HG03025 (cell line): Measurements from ENCODE around the gene BLTP2.

Experiments
- ATAC-seq: cut with Tn5 transposase; IDR thresholded peaks from one replicate; pipeline ENCODE4 v1.9.1; 2021; ENCODE audit warnings: mild to moderate bottlenecking, moderate library complexity; ENCODE audit not compliant: unreplicated experiment, low FRiP score

The BLTP2 gene

DNA sequence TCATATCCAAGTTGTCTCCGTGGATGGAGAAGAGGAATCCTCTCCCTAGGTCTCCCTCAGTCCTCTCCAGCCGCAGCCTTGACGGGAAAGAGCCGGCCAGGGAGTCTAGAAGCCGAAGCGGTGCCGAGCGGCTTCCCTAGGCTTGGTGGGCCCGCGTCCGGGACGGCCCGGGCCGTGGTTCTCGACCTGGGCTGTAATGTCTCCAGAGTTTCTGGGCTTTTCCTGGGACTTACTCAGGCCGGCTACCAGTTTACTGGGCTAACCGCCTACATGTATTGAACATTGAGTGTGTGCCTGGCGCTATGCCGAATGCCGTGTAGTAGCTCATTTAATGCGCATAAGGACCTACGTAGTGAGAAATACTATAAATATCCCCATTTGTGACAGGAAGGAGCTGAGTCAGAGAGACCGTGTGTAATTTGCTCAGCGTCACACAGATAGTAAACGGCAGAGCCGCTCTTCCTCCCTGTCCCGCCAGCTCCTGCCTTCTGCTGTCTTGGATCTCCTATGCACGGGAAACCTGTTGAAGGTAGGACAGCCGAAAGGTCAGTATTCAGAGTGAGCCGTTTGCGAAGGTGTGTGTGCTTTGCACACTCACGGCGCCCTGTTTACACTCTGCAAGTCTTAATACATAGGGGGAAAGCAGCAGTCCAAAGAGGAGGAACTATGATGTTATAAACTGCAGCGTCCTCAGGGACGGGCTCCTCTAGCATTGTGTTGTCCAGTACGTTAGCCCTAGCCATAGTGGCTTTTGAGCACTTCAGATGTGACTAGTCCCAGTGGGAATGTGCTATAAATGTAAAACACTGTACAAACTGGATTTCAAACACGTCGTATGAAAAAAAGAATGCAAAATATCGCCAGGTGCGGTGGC, 45.4 kb downstream of the BLTP2 start:
- peak; percentile 41 for ATAC-seq

GRCh38 chr17:28598799-28599310, 46.1 kb downstream of the BLTP2 start, which contains the start of gene SPAG5:
Gene SPAG5, minus strand, starts transcription at chr17:28599025. Its CDS starts 79 bp downstream, at chr17:28598946.
- ATAC-seq: peak; percentile 57

DNA sequence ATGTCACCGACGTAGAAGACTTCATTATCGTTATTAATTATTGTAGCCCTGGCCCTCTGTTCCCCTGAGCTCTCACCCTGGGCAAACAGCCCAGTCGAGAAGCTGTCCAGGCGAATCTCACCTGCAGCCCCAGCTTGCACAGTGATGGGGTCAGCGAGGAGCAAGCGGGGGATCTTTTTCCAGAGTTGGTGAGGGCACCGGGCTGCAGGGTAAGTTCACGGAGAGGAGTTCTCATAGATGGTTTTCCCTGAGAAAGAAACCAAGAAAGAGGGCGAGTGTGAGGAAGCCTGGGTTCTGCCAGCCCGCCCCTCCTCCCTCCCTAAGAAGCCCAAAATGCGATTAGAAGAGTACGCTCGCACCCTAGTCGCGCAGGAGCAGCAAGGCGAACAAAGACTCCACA, 46.6 kb downstream of the BLTP2 start:
- no peak for ATAC-seq

- ATAC-seq: no peak
These were observed 47.2 kb downstream of the BLTP2 start for GRCh38 chr17:28597606-28598383.
